ENCODE measurements around the gene TMA7. TPM values are rescaled to one million over a fixed set of nuclear protein-coding genes. Genes with fewer than 3 reads are reported as not detected.
"Not testable (repeated sequence)": the region's sequence is repeated elsewhere in the genome, so short reads cannot be mapped to it uniquely, and the experiment has no call there.

Gene TMA7
- total RNA-seq, 6 experiments from 2014 or later = 64.8 to 182 (median 80.1) TPM

- Histone ChIP-seq H3K27me3 (no peaks in the 10 kb centered on the region), H3K36me3 (peaks cover 0 to 10% (median 0%) of the 10 kb centered on the region in 4 donors), H3K4me1 (peaks cover 0 to 51% (median 27%) of the 10 kb centered on the region in 4 donors), H3K27ac (peak overlapping the region; percentile 93 to 99 (median 98)), H3K4me3 (peak overlapping the region; percentile 68 to 92 (median 91)), H3K9me3 (no peaks in the 10 kb centered on the region)
- ATAC-seq = peak; percentile 0 to 7 (median 2)
- no peak for TF ChIP-seq CTCF (IDR thresholded peaks at IDR 0.05)
- TF ChIP-seq POLR2A (IDR thresholded peaks at IDR 0.05) = no peak
- DNase-seq = peak in 1 of 3 donors; percentile 33
- 0% methylated on average over 2 of the region's 5 CpGs for WGBS (ENCODE audit: insufficient coverage, low coverage, low lambda C conversion rate, missing lambda C conversion rate)
- intact Hi-C loops (cut with DNase I) = no loop called here
Measured at GRCh38 chr3:48472673-48472922, 32.5 kb downstream of the TMA7 start.

GRCh38 chr3:48472923-48473616 is 33.0 kb downstream of the TMA7 start:
- H3K4me1 ChIP-seq = peaks cover 0 to 47% (median 23%) of the 10 kb centered on the region in 4 donors
- H3K27me3 ChIP-seq = no peaks in the 10 kb centered on the region
- H3K27ac ChIP-seq = peak overlapping the region; percentile 93 to 99 (median 98)
- TF ChIP-seq CTCF (IDR thresholded peaks at IDR 0.05) (peak; percentile 26 to 35 (median 30)), POLR2A (IDR thresholded peaks at IDR 0.05) (peak; percentile 74)
- H3K4me3 ChIP-seq = peak overlapping the region; percentile 68 to 92 (median 91)
- WGBS (ENCODE audit: insufficient coverage, low coverage, low lambda C conversion rate, missing lambda C conversion rate) = under 1% methylated on average over 16 of the region's 17 CpGs
- intact Hi-C loops (cut with DNase I) = no loop called here
- no peaks in the 10 kb centered on the region for H3K9me3 ChIP-seq
- peaks cover 0 to 10% (median 0%) of the 10 kb centered on the region in 4 donors for H3K36me3 ChIP-seq
- DNase-seq = peak; percentile 94 to 96 (median 95)
- peak; percentile 79 to 82 (median 80) for ATAC-seq

GRCh38 chr3:48473617-48473952 is 33.5 kb downstream of the TMA7 start:
- peak overlapping the region; percentile 93 to 99 (median 98) for H3K27ac ChIP-seq
- TF ChIP-seq CTCF (IDR thresholded peaks at IDR 0.05) (no peak), POLR2A (IDR thresholded peaks at IDR 0.05) (no peak)
- no peak for ATAC-seq
- H3K27me3 ChIP-seq = no peaks in the 10 kb centered on the region
- WGBS (ENCODE audit: insufficient coverage, low coverage, low lambda C conversion rate, missing lambda C conversion rate) = 58% methylated on average over 5 of the region's 5 CpGs
- H3K36me3 ChIP-seq = peaks cover 0 to 9% (median 0%) of the 10 kb centered on the region in 4 donors
- no peak for DNase-seq
- H3K9me3 ChIP-seq = no peaks in the 10 kb centered on the region
- H3K4me1 ChIP-seq = peaks cover 0 to 41% (median 20%) of the 10 kb centered on the region in 4 donors
- H3K4me3 ChIP-seq = peak overlapping the region in 1 of 3 donors; percentile 91
- intact Hi-C loops (cut with DNase I) = no loop called here

DNA sequence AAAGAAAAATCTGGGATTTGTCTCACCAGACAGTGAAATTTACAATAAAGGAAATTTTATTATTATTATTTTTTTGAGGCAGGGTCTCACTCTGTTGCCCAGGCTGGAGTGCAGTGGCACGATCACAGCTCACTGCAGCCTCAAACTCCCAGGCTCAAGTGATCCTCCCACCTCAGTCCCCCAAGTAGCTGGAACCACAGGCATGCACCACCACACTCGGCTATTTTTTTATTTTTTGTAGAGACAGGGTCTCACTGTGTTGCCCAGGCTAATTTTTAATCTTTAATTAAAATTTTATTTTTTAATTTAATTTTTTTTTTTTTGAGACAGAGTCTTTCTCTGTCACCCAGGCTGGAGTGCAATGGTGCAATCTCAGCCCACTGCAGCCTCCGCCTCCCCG is 34.0 kb downstream of the TMA7 start:
- H3K4me1 ChIP-seq = peaks cover 0 to 37% (median 18%) of the 10 kb centered on the region in 4 donors
- H3K27me3 ChIP-seq; intact Hi-C loops (cut with DNase I); H3K9me3 ChIP-seq; ATAC-seq; DNase-seq; H3K36me3 ChIP-seq; H3K4me3 ChIP-seq: not testable (repeated sequence)
- peak overlapping the region in 1 of 3 donors; percentile 98 for H3K27ac ChIP-seq
- WGBS (ENCODE audit: insufficient coverage, low coverage, low lambda C conversion rate, missing lambda C conversion rate) = 85% methylated on average over 4 of the region's 4 CpGs

DNA sequence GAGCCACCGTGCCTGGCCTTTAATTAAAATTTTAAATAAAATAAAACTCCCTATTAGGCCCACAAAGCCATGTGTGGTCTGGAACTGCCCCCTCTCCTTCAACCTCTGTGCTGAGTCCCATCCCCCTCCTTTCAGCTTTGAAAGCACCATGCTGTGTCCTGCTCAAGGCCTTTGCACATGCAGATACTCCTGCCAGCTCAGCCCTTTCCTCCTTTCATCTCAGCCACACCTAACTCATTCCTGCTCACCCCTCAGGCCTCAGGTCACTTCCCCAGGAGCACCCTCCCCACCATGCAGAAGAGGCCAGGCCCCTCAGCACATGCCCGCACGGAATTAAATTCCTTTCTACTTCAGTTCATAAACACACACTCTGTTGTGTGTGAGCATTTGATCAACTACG is 34.6 kb downstream of the TMA7 start:
- Histone ChIP-seq H3K4me1 (peaks cover 0 to 33% (median 16%) of the 10 kb centered on the region in 4 donors), H3K36me3 (no peaks in the 10 kb centered on the region), H3K9me3 (no peaks in the 10 kb centered on the region), H3K27me3 (no peaks in the 10 kb centered on the region), H3K27ac (no peak overlapping the region), H3K4me3 (no peak overlapping the region)
- ATAC-seq (no peak), DNase-seq (no peak)
- WGBS (ENCODE audit: insufficient coverage, low coverage, low lambda C conversion rate, missing lambda C conversion rate) = 93% methylated on average over 4 of the region's 4 CpGs
- TF ChIP-seq POLR2A (IDR thresholded peaks at IDR 0.05) = no peak
- no peak for TF ChIP-seq CTCF (IDR thresholded peaks at IDR 0.05)
- intact Hi-C loops (cut with DNase I) = no loop called here
